ENCODE results near the gene IGFBP2.
A peak's percentile ranks its signal among the peaks of the same experiment; 100 is the strongest.

GRCh38 chr2:216635171-216635570 is 2.0 kb downstream of the IGFBP2 start:
- TF ChIP-seq CTCF (IDR thresholded peaks at IDR 0.05): peak; percentile 10; the same call in 1 of the 2 replicates
- TF ChIP-seq, protein P1, sequence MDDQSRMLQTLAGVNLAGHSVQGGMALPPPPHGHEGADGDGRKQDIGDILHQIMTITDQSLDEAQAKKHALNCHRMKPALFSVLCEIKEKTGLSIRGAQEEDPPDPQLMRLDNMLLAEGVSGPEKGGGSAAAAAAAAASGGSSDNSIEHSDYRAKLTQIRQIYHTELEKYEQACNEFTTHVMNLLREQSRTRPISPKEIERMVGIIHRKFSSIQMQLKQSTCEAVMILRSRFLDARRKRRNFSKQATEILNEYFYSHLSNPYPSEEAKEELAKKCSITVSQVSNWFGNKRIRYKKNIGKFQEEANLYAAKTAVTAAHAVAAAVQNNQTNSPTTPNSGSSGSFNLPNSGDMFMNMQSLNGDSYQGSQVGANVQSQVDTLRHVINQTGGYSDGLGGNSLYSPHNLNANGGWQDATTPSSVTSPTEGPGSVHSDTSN (IDR thresholded peaks at IDR 0.05): no peak
- no peak for TF ChIP-seq TAF1 (IDR thresholded peaks at IDR 0.05; ENCODE audit: borderline replicate concordance, low read depth, low read length)
- TF ChIP-seq MAX (IDR thresholded peaks at IDR 0.05; ENCODE audit: low read depth): 0 out of 2 replicates have a peak, but pooled peaks have one; percentile 3
- TF ChIP-seq EP300 (IDR thresholded peaks at IDR 0.05; ENCODE audit: borderline replicate concordance in 1 of 2, low read depth in 1 of 2, low read length in 1 of 2): no peak
